ENCODE data around the gene NFYC.

The NFYC gene

GRCh38 chr1:40691538-40692428, at the start of gene NFYC:
Gene NFYC, plus strand, starts transcription at chr1:40691704. Its CDS starts 47,140 bp downstream, at chr1:40738844.
- peak; percentile 98 for DNase-seq

DNA sequence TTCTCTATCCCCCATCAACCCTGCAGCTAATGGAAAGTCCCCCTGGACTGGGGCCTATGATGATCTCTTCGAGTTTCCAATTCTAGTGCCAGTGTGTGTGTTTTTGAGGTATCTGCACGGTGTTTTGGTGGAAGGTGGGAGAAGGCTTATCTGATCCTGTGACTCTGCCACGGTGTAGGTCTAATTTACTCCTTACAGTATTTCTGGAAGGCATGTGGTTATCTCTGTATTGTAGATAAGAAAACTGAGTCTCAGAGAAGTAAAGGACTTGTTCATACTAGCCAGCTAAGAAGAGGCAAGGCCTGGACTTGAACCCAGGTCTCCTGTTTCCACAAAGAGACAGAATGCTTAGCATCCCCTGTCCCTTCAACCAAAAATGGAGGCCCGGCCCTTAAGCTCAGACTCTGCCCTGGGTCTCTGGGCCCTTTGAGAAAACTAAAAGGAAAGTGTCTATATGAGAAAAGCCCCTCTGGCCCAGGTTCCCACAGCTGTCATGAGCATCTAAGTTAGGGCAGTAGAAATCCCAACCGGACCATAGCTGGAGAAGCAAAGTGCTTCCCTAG, 46.3 kb upstream of the NFYC start:
- DNase-seq: no peak

- no peak for DNase-seq
Observed at GRCh38 chr1:40646315-40646714, 45.2 kb upstream of the NFYC start.

- no peak for DNase-seq
Observed at GRCh38 chr1:40648200-40648599, 43.3 kb upstream of the NFYC start.

DNA sequence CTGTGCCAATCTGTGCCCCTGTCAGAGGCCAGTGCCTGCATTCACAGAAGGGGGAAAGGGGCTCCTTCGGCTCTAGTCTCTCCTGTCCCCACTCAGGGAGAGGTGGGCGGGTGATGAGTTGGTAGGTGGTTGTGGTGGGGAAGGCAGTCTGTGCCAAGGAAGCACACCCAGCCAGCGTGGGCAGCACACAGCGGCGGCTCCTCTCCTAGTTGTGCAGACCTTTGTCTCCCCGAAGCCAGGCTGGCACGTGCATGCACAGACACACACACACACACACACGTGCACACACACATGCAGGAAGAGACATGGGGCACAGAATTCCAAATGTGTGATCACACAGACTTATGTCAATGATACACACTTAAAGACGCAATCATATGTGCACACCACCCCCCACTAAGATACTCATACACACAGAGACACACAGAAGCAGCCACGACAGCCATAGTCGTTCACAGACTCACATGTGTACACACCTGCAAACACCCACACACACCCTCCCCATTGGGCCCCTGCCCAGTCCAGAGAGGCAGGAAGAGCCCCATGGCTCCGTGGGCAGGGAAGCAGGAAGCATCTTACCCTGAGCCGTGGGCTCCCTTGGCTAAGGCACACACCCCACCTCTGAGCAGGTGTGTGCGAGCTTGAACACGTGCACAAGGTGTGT, 42.4 kb upstream of the NFYC start:
- DNase-seq: no peak

GRCh38 chr1:40649592-40649930, 41.9 kb upstream of the NFYC start:
- DNase-seq: no peak

DNA sequence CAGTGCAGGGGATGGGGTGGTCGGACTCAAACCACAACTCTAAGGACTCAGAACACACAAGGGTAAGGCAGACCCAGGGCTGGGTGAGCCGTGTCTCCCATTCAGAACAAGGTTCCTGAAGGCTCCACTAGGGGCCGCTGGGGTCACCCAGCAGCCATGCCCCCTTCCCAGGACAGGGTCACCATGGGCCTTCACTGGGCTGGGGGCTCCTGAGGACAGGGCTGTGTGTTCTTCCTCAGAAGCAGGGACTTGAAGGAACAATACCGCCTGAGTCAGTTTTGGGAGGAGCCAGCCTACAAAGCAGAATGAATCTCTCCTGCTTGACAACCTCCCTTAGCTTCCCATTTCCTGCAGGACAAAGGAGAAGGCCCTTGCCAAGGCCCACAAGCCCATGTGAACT, 41.4 kb upstream of the NFYC start:
- DNase-seq: no peak

- no peak for DNase-seq
Observed at GRCh38 chr1:40651138-40651857, 40.2 kb upstream of the NFYC start.

DNA sequence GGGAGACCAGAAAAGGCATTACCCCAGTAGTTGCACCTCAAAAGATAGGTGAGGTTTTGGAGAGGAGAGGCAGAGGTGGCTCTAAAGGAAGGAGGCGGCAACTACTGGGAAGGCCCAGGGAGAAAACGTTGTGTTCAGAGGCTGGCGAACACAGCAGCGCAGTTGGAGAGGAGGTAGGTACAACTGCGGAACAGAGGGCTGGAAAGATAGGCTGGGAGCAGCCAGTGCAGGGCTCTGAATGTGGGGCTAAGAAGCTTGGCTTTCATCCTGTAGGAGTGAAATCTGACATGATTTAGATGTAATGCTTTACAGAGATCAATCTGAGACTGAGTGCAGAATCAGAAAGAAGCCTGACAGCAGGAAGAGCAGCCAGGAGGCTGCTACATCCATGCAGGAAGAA, 39.0 kb upstream of the NFYC start:
- DNase-seq: no peak

GRCh38 chr1:40652979-40653378, 38.5 kb upstream of the NFYC start:
- no peak for DNase-seq

- DNase-seq: no peak
Observed at GRCh38 chr1:40653851-40654537, 37.5 kb upstream of the NFYC start.

- no peak for DNase-seq
Observed at GRCh38 chr1:40657046-40657445, 34.5 kb upstream of the NFYC start.

DNA sequence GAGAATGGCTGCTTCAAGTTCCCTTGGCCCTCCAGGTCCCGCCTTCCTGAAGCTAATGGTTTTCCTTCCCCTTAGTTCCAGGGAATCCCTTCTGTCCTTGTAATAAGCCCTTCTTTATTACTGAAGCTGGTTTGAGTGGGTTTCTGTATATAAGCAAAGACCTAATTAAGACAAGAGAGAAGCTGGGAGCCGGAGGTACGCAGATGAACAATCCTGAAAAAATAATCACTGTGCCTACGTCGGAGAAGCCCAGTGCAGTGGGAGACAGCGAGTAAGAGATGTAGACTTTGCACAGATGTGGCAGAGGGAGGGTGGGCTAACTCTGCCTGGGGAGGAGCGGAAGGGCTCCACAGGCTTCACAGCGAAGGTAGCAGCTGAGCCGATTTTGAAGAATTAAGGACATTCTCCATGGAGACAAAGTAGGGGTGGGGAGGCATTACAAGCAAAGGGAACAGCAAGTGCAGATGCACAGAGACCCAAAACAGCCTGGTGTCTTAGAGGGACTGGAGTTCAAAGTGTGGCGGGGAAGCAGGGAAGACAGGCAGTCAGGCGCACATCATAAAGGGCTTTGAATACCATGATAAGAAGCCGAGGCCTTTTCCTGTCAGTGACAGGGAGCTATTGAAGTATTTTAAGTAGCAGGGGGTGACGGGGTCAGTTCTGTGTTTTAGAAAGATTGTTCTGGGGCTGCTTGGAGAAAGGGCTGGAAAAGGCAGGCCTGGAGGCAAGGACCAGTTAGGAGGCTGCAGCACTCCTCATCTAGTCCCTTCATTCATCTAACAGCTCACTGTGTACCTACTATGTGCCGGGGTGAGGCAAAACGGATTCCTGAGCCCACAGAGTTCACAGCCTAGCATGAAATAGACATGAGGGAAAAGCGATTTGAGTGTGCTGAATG, 32.5 kb upstream of the NFYC start:
- DNase-seq: no peak

DNA sequence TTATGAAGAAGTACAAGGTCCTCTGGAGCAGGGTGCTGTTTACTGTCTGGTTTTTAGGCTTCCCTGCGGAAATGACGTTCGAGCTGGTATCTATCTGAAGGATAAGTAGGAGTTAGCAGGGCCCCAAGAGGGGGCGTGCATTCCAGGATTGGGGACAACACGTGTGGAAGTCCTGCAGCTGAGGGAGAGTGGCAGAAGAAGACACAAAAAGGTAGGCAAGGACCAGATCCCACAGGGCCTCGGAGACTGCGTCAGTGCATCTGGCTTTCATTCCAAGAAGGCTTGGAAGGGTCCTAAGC, 31.9 kb upstream of the NFYC start:
- DNase-seq: no peak

DNA sequence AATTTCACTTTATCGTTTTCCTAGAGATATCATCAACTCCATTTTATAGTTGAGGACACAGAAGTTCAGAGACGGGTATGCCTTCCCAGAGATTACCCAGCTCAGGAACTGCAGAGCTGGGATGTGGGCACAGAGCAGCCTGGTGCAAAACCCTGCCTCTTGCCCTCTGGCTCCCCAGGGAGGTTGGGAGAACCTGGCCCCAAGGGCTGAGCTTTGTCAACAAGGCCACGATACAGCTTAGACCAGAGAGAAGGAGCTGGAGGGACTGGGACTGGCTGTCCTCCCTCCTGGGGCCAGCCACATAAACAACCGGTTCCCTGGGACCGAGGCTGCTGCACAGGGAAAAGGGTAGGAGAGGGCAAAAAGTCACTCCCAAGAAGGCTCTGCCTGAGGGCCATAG, 29.8 kb upstream of the NFYC start:
- no peak for DNase-seq

DNA sequence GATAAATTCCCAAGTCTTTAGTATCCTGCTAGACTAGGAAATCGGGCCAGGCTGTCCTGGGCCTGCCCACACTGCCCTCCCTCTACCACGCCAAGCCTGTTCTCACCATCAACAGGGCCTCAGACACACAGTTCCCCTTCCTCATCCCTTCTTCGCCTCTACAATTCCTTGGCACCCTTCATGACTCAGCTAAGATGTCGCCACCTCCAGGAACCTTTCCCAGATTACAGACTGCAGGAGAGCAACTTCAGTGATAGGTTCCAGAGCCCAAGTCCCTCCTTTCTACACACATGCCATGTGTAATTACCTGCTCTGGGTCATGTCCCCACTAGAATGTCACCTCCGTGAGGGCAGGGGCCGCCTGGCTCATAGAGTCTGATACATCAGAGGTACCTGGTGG, 29.4 kb upstream of the NFYC start:
- no peak for DNase-seq

GRCh38 chr1:40662864-40663263, 28.6 kb upstream of the NFYC start:
- no peak for DNase-seq

DNA sequence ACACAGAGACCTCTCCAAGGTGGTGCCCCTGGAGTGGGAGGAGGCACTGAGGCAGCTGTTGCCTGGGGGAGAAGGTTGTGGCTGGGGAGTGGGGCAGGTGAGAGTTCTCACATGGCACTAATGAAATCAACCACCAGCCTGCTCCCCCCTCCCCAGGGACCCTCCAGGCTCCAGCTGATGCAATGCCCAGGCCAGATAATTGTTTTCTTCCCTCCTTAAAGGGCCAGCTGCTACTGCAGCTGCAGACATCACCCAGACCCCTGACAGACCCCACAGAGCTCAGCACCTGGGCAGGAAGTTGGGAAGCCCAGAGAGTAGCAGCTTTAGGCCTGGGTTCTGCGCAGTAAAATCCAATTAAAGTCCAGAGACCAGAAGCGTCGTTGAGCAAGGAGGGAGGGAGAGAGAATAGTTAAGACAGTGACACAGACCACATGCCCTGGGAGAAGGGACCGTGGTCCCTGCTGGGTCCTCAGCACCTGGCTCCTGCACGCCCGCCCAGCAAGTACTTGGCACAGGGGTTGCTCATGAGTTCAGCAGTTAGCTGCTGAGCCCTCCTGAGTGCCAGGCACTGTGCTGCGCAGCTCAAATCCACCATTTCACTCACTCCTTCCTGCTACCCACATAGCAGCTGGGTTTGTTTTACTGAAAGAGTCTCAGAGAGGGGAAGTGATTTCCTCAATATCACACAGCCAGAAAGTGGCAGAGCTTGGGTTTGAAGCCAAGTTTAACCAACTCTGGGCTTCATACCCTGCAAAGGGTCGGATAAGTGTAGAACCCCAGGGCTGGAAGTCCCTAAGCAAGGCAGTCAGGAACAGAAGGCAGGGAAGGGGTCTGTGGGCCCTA, 28.0 kb upstream of the NFYC start:
- no peak for DNase-seq

- DNase-seq: no peak
Observed at GRCh38 chr1:40664167-40664537, 27.4 kb upstream of the NFYC start.

DNA sequence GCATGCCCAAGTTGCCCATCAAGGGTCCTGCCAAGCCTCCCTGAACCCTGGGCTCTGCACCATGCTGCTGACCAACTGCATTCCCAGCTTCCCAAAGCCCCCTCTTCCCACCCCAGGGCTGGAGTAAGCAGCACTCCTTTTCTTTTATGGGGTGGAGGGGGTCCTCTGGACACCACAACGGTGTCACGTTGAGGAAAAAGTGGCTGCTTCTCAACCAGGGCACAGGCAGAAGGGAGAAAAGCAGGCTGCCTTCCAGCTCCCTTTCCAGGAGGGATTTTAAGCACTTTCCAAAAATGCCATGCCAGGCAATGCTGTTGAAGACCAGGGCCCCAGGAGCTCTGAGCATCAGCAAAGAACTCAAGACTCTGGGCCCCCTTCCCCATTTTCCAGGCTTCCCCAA, 26.7 kb upstream of the NFYC start:
- no peak for DNase-seq
